NCI-H2107 treated with DMSO at 0.1 percent for 48 hours (cell line): ENCODE results near the gene SCN1A.
"Not testable (repeated sequence)": the region's sequence is repeated elsewhere in the genome, so short reads cannot be mapped to it uniquely, and the experiment has no call there.

ENCODE experiments used
- DNase-seq: peaks from one replicate; lab custom pipeline; 2025; ENCODE audit not compliant: unreplicated experiment; lab: John Stamatoyannopoulos, UW

The SCN1A gene

GRCh38 chr2:166135849-166136258, 8.0 kb upstream of the SCN1A start:
- DNase-seq = no peak

- no peak for DNase-seq
These were observed 7.5 kb upstream of the SCN1A start for GRCh38 chr2:166135152-166135848.

DNA sequence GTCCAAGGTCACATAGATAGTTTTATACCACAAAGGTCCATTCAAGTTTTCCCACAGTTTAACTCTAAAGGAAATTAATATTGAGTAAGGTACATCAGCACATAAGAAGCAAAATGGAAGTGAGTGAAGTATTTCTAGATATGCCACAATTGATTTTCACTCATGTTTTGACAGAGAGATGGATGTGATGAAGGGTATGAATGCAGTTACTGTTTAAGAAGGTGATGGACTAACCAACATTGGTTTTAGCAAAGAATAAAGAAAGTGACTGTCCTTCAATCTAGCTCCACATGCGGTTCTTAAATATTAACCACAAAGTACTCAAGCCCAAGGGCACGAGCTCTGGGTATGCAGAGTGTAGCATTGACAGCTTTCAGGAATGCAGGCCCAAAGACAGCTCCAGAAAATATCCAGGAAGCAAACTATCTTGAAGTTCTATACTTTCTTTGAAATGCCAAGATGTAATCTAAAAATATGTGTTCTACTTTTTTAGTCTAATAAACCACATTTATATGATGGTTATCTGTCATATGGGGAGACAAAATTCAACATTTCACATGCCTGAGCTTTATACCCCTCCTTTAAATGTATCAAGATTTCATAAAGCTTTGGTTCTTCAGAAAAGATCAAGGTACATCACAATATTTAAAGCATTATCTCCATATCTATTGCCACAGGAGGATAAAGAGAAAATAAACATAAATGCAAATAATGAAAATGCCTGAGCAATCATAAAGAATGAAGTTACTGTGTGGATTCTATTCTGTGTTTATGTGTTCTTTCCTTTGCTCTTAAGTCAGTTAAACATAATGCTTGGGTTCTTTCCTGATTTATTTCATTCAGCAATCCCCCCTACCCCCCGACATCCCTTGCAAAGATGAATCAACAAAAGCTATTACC, 6.7 kb upstream of the SCN1A start:
- no peak for DNase-seq

GRCh38 chr2:166133653-166134052, 5.8 kb upstream of the SCN1A start:
- no peak for DNase-seq

GRCh38 chr2:166128156-166128505, 311 bp upstream of the SCN1A start:
- no peak for DNase-seq

GRCh38 chr2:166126007-166126639, 1.7 kb downstream of the SCN1A start:
- DNase-seq = peak; percentile 12

- no peak for DNase-seq
These were observed 2.3 kb downstream of the SCN1A start for GRCh38 chr2:166125557-166125956.

DNA sequence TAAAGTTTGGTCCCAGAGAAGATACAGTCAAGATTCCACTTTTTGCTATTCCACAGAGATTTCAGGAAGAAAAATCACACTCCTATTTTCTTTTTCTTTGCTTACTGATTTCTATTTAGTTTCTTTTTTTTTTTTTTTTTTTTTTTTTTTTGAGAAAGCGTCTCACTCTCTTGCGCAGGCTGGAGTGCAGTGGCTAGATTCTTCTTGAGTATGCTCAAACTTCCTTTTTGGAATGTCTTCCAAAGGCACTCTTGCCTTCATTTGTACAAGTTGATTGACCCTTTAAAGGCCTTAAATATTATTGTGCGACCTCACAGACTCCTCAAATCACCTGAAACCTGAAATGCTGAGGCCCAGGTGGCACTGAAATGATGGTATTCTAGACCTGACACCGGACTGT, 9.6 kb downstream of the SCN1A start:
- DNase-seq = no peak

DNA sequence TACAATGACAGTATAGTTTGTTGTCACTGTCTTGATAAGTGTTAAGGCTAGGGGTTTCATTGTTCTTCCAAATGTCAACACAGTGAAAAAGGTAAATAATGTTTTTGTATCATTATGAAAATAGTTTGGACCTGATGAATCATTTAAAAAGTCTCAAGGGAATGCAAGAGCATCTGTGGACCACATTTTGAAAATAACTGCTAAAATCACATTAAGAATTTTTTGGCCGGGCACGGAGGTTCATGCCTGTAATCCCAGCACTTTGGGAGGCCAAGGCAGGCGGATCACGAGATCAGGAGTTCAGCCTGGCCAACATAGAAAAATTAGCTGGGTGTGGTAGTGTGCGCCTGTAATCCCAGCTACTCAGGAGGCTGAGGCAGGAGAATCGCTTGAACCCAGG, 10.3 kb downstream of the SCN1A start:
- DNase-seq = no peak

DNA sequence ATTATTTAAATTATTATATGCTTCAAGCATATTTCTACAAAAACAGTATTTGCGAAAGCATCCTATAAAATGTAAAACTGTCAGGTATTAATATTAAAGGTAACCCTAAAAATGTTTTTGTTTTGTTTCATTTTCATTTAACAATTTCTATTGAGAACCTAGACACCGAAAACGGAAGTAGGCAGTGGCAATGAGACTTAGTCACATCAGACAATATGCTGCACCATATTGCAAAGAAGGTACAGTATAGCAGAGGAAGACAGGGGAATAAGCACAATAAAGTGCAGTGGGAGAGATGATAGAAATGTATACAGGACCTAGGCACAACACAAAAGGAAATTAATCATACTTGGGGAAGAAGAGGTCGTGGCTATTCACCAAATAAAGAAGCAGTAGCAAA, 12.2 kb downstream of the SCN1A start:
- no peak for DNase-seq

DNA sequence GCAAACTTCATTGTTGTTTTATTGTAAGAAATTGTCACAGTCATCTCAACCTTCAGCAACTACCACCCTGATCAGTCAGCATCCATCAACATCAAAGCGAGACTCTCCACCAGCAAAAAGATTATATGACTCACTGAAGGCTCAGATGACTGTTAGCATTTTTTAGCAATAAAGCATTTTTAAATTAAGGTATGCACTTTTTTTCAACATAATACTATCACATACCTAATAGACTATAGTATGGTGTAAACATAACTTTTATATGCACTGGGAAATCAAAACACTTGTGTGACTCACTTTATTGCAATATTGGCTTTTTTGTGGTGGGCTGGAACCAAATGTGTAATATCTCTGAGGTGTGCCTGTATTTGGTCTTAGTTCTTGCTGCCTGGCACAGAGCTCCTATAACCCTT, 15.6 kb downstream of the SCN1A start:
- DNase-seq = no peak

DNA sequence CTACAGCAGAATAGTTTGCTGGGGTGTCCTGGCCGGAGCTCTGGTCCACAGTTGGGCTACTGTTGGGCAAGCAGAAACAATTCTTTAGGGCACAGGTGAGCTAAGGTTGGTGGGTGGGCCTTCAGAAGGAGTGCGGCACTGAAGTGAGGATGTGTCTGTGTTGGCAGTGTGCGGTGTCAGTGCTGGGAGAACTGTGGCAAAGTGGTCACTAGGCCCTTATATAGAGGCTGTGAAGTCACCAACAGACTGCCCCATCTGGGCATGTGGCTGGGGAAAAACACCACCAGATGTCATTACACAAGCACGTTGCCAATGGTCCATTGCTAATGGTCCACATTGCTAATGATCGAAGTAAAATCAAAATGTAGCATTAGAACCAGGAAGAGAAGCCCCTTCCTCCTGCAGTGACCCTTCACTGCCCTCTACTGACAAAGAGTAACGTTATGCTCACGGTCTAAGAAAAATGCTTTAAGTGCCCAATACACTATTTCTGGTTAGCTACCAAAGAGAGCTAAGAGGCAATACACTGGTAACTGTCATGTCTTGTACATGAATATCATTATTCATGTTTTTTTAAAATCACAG, 21.3 kb downstream of the SCN1A start:
- DNase-seq = no peak

DNA sequence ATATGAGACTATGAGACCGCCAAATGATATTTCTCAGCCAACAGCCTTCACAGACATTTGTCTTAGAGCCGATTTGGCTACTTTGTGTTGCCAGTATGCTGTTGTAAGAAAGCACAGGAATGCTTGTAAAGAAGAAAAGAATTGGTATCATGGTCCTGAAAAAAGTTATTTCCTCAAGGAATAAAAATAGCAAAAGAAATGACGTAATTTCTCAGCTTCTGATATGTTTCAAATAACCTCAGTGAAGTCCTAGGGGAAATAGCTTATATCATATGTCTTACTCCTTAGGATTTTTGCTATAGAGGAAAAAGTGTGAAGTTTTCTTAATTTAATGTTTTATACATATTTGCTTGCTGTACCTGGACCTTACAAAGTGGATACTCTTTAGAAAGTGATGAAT, 23.0 kb downstream of the SCN1A start:
- no peak for DNase-seq

DNA sequence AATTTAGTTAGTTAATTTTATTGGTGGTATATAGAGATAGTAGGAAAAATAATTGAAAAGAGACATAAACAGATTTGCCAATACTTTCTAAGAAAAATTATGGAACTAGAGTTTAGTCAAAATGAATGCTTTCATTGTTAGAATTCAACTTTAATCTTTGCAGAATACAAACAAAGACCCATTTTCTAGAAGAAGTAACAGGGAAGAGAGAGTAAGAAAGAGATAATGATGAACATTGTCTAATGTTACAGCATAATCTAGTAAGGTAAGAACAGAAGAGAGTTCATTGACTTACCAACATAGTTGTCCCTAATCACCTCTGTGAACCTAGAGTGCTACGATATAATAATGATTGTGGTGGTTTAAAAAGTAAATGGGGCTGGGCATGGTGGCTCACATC, 23.7 kb downstream of the SCN1A start:
- no peak for DNase-seq

GRCh38 chr2:166103277-166103676, 24.5 kb downstream of the SCN1A start:
- DNase-seq = not testable (repeated sequence)

GRCh38 chr2:166094325-166094724, 33.5 kb downstream of the SCN1A start:
- no peak for DNase-seq

DNA sequence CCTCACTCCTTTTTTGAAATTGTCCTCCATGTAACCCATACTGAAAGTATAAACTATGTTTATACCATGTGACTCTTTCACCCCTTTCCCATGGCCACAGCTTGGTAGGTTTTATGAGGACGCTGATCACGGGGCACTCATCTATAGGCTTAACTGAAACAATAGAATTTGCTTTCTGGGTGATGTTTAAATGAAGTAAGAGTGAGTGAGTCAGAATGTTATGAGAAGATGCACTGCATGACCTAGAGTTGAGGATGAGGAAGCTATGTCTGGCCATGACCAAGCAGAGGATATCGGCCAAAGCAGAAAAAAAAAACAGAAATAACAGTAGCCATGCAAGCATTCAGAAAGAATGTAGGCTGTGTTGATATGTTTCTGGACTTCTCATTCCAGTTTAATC, 34.9 kb downstream of the SCN1A start:
- DNase-seq = no peak

DNA sequence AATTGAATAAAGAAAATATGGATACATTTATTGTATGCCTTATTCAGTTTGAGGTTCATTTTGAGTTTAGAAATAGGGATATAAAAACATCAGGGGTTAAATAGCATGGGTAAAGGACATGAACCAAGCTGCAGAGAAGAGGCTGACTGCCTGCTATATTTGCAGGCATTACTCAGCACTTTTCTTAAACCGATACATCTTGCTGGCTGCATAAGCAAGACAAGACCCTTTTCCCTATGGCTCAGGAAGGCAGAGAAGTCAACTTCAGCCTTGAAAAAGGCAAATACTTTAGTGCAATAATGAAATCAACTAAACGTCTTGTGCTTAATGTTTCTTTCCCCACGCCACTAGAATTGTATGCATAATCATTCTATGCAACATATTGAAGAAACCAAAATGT, 36.4 kb downstream of the SCN1A start:
- DNase-seq = no peak

DNA sequence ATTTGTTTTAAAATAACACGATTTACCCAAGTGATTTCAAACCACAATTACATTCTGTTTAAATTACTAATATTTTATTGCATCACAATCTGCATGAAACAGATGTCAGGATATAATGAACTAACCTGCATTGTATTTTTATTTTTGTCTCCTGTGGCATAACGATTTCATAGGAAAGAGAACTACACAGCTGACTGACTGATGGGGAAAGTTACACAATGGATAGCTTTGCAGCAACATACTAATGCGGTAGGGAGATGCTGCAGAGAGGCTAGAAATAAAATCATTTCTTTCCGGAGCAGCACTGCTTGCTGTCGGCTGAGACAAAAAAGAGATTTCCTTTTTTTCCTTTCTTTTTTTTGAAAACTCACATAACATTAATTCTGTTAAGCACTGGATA, 36.9 kb downstream of the SCN1A start:
- DNase-seq = no peak

GRCh38 chr2:166090346-166090745, 37.5 kb downstream of the SCN1A start:
- DNase-seq = no peak

GRCh38 chr2:166088634-166089033, 39.2 kb downstream of the SCN1A start:
- DNase-seq = no peak

GRCh38 chr2:166084301-166084700, 43.5 kb downstream of the SCN1A start:
- DNase-seq = no peak
